ENCODE data around the gene ANAPC2.

The ANAPC2 gene

DNA sequence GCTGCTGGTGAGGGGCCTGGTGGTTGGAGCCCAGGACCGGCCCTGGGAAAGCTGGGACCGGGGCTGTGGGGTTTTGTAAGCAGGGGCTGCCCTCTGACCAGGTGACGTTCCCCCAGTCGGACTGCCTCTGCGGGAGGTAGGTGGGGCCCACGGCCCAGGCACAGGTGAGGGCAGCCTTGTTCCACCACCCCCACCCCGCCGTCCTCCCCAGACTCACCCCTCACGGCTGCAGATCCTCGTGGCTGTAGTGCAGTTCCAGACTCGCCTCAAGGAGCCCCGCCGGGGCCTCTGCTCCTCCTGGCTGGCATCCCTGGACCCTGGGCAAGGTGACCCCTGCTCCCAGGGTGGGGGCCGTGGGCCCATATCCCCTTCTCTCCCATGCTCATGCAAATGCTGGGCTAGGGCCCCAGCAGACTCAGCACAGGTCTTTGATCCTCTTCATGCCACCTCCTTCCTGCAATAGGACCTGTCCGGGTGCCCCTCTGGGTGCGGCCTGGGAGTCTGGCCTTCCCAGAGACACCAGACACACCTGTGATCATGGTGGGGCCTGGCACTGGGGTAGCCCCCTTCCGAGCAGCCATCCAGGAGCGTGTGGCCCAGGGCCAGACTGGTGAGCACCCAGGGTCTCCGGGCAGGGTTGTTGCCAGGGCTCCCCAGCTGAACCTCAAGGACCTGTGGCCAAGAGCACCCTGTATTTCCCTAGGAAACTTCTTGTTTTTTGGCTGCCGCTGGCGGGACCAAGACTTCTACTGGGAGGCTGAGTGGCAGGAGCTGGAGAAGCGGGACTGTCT lies 27.0 kb upstream of the ANAPC2 start:
- no peak for DNase-seq (ENCODE audit: low read depth, low spot score)

DNA sequence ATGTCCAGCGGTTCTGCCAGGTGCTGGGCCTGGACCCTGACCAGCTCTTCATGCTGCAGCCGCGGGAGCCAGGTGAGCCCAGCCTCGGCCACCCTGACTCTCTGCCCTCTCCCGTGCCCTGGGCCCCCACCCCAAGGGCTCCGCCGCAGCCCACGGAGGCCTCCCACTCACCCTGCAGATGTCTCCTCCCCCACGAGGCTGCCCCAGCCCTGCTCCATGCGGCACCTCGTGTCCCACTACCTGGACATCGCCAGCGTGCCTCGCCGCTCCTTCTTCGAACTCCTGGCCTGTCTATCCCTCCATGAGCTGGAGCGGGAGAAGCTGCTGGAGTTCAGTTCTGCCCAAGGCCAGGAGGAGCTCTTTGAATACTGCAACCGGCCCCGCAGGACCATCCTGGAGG lies 26.3 kb upstream of the ANAPC2 start:
- DNase-seq (ENCODE audit: low read depth, low spot score): no peak

DNA sequence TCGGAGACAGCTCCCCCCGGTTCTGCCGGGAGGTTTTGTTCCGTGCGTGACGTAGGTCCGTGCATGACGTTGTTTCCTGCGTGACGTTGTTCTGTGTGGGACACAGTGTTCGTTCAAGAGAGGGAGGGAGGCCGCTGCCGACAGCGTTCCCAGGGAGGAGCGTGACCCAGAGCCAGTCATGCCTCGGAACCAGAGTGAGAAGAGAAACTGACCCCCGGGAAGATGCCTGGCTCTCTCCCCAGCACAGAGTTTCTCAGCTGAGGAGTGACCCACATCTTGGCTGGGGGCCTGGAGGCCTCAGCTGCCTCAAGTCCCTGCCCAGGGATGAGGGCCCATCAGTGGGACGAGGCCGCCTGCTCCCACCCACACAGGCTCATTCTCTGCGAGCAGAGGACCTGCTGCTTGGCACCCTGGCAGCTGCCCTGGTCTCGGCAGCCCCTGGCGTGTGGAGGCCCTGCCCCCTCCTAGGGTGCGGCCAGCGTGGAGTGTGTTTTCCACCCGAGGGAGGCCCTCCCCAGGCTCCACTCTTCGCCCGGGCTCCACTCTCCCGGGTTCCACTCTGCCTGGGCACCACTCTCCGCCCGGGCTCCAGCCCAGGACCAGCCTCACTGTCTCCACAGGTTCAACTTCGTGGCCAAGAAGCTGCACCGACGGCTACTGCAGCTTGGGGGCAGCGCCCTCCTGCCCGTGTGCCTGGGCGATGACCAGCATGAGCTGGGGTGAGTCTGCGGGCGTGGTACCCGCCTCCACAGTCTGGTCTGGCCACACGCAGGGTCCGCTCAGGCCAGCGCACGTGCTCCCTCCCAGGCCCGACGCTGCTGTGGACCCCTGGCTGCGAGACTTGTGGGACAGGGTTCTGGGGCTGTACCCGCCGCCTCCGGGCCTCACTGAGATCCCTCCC lies 25.1 kb upstream of the ANAPC2 start:
- DNase-seq (ENCODE audit: low read depth, low spot score): no peak

DNA sequence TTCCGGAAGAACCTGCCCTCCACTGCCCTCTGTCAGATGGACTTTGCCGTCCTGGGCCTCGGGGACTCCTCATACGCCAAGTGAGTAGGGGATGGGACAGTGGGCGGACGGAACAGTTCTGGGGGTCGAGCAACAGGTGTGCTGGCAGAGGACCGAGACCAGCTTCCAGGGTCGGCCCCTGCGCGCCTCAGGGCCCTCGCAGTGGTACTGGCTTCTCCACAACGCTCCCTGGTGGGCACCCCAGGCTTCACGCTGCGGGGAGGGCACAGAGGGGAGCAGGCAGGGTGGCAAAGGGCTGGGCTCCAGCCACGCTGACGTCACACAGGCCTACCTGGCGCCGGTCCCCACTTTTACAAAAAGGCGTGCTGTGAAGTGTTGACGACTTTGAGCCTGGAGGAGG lies 24.2 kb upstream of the ANAPC2 start:
- DNase-seq (ENCODE audit: low read depth, low spot score): no peak

DNA sequence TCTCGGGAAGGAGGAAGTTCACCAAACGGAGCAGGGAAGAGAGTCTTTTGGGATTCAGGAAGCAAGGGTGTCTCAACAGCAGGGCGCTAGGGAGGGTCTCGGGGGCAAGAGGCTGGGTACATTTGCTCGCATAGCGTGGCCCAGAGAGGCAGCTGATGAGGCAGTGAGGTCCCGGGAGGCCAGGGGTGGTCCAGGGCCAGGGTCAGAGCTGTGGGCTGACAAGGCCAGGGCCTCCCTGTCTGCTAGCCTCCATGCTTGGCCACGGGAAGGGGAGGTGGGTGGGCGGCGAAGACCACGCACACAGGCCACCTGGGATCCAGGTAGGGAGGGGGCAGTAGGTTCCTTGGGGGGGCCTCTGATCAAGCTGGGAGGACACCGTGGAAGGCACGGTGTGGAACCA lies 23.2 kb upstream of the ANAPC2 start:
- DNase-seq (ENCODE audit: low read depth, low spot score): no peak

DNA sequence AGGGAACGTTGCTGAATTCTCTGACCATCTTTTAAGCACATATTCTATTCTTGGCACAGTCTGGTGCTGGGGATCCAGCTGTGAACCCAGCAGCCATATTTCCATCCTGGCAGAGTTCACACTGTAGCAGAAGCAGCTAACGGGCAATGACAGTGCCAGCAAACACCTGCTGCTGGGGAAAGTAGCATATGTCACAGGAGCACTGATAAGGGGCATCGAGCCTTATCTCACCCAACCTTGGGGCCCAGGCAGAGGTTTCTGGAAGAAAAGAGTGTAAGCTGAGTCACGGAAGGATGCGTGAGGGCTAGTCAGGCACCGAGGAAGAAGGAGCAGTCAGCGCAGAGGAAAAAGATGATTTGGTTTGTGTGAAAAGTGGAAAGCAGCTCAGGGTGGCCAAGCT lies 18.2 kb upstream of the ANAPC2 start:
- no peak for DNase-seq (ENCODE audit: low read depth, low spot score)

DNA sequence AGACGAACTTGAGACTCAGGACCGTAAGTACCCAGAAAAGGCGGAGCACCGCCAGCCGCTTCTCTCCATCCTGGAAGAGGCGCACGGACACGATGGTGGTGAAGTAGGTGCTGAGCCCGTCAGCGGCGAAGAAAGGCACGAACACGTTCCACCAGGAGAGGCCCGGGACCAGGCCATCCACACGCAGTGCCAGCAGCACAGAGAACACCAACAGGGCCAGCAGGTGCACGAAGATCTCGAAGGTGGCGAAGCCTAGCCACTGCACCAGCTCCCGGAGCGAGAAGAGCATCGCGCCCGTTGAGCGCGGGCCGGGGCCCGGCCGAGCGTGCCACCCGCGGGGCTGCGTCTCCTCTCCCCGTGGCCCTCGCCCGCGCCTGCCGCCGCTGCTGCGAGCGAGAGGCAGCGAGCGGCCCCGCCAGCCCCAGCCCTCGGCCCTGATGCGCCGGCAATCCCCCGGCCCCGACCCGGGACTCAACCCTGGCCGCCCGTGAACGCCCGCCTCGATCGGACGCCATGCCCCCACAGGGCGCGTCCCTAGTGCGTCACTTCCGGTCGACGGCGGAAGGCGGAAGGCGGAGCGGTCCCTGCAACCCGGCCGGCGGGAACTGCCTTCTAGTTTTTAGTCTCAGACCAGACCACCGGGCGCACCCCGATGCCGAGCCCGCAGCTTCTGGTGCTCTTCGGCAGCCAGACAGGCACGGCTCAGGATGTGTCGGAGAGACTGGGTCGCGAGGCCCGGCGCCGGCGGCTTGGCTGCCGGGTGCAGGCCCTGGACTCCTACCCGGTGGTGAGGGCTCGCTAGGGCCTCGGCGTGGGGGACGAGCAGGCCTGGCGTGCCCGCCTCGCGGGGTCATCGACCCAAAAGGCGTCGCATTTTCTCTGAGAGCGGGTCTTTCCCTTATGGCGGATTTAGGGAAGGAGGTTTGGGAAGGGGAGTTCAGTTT lies 17.0 kb upstream of the ANAPC2 start, which contains the start of the genes NDOR1 and TMEM203:
Gene NDOR1, plus strand, starts transcription at position 575 of the 944 bp plus-strand sequence. Its CDS starts 78 bp downstream, at position 653.
Gene TMEM203, minus strand, starts transcription at position 523 of the 944 bp plus-strand sequence. Its CDS starts 234 bp downstream, at position 289.
- no peak for DNase-seq (ENCODE audit: low read depth, low spot score)

DNA sequence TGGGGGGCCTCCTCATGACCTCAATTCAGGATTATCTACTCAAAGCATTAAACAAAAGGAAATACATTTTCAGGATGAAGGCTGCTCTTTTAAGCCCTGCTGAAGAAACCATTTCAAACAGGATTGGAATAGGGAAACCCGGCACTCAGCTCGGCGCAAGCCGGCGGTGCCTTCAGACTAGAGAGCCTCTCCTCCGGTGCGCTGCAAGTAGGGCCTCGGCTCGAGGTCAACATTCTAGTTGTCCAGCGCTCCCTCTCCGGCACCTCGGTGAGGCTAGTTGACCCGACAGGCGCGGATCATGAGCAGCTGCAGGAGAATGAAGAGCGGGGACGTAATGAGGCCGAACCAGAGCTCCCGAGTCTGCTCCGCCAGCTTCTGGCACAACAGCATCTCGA lies 16.4 kb upstream of the ANAPC2 start:
- no peak for DNase-seq (ENCODE audit: low read depth, low spot score)

DNA sequence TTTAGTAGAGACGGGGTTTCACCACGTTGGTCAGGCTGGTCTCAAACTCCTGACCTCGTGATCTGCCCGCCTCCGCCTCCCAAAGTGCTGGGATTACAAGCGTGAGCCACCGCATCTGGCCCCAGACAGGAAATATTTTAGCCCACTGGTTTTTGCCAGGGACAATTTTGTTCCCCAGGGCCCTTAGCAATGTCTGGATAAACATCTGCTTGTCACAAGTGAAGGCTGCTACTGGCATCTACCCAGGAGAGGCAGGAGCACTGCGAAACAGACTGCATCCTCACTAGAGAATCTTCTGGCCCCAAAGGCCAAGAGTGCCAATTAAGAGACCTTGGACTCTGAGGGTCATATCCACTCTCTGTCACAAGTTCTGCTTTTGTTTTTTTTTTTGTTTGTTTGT lies 14.6 kb upstream of the ANAPC2 start:
- no peak for DNase-seq (ENCODE audit: low read depth, low spot score)

DNA sequence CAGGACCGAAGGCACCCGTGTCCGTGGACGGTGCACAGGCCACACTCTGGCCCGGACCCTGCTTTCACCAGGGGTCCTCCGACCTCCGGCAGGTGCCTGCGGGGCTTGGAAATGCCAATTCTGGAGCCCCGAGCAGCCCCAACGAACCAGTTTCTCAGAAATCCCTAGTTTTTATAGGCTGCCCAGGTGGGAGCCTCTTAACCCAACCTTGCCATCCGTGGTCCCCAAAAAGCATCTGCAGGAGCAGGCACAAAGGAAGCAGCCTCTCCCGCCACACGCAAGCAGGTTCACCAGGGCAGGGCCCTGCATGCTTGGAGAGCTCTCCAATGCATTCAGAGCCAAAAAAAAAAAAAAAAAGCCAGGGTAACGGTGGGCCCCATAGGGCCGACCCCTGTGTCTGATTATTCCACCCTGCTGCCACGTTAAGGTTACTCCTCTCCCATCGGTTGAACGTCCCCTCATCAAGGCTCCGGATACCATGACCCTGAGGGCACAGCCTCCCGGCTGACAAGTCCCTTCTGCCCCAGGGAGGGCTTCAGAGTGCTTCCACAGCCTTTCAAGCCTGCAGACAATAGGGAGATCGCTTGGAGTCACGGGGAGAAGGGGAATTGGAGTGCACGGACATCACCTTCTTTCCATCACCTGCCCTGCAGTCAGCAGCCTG lies 13.0 kb upstream of the ANAPC2 start:
- DNase-seq (ENCODE audit: low read depth, low spot score): no peak

DNA sequence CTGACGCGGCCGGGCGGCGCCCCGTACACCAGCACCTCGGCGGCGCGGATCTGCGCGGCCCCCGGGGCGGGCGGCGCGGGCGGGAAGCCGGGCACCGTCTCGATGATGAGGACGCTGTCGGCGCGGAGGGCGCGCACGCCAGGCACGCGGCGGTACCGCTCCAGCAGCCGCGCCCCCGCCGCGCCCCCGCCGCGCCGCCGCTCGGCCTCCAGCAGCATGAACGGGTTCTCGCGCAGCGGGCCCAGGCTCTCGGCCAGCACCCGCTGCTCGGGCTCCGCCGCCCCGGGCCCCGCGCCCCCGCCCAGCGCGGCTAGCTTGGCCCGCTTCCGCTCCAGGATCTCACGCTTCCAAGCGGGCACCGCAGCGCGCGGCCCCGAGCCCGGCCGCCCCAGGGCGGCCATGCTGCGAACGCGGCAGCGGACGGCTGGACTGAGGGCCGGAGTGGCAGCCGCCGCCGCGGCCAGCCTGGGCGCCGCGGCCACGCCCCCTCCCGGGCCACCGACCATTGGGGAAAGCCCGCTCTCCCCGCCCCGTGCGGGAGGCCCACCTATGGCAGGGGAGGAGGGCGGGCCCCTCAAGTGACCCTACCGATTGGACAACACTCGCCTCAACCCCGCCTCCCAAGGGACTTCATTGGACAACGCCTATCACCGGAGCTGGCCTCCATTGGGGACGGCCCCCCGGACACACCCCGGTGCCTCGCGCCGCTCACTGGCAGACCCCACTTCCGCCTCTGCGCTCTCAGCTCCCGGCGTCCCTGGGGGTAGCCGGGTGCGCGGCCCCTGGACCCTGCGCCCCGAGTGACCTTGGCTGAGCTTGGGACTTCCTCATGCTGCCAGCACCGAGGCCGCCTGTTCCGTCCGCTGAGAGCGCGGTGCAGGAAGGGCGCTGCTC lies 12.2 kb upstream of the ANAPC2 start, which contains the start of gene TPRN:
Gene TPRN, minus strand, starts transcription at position 431 of the 894 bp plus-strand sequence. Its CDS starts 30 bp downstream, at position 401.
- DNase-seq (ENCODE audit: low read depth, low spot score): peak; percentile 95

DNA sequence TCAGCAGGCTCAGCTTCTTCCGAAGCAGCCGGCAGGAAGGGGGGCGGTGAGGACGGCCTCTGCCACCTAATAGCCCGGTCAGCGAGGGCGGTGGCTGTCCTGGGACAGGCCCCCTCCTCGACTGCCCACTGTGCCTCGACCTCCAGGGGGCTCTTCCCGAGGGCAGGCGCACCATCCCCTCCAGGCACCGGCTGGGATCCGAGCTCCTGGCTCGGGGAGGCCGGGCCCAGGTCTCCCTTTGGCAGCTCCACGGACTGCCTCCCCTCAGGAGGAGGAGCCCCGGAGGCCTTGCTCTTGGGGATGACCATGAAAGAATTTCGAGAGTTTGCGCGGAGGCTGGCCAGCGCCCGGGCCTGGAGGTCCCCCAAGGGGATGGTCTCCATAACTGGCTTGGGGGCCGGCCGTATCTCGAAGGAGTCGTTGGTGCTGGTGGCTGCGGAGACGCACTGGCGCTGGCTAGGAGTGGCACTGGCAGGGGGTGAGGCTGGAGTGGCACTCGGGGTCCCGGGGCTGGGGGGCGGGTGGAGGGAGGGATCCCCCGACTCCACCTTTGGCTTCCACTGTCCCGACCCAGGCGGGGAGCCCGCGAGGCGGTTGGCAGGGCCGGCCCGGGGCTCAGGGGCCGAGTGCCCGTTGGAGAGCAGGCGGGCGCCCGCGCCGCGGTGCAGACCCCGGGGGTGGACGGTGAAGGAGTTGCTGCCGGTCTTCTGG lies 11.2 kb upstream of the ANAPC2 start:
- DNase-seq (ENCODE audit: low read depth, low spot score): no peak

DNA sequence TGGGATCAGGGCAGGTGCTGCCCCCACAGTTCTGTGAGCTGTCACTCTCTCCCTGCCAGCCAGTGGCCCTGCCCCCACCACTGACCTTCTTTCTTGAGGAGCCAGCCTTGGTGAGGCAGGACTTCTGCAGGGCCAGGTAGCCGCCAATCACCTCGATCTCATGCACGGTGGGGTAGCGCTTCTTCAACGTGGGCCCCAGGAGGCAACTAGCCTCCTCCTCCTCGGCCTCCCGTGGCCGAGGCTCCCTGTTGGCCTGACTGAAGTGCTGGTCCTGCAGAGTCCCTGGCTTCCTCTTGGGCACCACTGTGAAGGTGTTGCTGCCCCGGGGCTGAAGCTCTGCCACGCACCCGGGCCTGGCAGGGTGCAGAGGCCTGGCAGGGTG lies 10.5 kb upstream of the ANAPC2 start:
- DNase-seq (ENCODE audit: low read depth, low spot score): no peak

DNA sequence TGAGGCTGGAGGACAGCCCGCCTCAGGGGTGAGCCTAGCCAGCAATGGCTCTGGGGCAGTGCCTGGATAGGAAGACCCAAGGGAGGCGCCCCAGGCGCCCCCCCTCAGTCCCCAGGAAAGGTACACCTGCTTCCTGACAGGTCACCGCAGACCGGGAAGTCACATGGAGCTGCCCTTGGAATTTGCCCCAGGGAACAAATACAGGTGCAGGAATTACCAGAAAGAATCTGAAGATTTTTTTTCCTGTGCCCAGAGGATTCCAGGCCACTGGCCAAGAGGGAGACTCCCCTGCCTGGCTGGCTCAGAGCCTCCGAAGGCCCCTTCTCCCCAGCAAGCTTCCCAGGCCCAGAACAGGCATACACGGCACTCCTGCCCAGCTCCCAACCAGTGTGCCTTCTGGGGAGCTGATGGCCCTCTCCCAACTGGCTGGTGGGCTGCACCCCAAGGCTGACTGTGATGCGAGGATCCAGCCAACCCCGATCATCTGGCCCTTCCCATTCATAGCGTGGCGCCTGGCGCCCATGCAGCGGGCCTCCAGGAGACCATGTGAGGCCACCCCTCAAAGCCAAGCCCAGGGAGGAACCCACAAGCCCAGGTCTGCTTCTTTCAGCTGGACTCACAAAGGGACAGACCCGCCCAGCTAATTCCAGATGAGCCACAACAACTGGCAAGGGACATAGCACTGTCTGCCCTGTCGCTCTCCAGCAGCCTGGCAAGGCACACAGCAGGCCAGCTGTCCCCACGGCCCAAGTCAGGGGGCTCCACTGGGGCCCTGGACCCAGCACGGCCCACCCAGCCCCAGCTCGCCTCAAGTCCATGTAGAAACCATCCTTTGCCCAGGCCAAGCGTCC lies 9.9 kb upstream of the ANAPC2 start:
- no peak for DNase-seq (ENCODE audit: low read depth, low spot score)

DNA sequence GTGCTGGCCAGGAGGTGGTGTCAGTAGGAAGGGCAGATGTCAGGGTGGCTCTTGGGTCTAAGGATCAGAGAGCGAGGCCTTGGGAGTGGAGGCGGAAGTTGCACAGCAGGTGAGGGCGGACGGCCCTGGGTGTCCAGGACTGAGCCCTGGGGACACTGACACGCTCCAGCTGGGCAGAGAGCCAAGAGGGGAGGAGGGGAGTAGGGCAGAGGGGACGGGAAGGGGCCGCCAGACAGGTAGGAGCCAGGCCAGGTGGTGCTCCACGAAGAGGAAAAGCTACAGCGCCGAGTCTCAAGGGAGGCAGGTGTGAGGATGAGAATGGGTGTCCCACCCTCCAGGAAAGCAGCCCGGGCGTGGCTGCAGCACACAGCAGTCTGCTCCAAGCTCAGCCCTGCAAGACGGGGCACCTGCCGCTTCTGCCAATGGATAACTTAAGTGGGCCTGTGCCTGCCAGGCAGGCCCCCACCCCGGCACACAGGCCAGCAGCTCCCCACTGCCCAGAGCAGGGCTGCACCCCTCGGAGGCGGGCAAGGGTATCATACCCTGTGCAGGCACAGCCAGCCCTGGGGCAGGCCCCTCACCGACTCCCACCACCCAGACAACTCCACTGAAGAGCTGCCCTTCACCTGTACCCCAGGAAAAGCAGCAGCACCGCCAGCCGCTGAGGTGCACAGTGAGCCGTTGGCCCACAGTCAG lies 7.3 kb upstream of the ANAPC2 start:
- DNase-seq (ENCODE audit: low read depth, low spot score): no peak

DNA sequence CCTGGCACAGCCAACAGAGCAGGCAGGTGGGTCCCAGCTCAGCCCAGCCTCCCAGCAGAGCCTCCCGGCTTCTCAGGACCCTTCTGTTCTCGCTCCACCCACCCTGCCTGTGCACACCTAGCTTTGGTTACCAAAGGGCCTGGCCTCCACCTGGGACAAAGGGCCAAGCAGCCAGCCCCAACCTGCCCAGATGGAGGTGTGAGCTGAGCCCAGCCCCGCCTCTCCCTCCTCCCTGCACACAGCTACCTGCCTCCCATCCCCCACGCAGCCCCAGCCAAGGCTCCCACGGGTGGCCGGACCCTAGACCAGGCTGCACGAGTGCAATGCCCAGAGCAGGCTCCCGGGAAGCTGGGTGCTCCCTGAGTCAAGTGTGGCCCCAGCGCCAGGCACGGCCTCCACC lies 6.5 kb upstream of the ANAPC2 start:
- no peak for DNase-seq (ENCODE audit: low read depth, low spot score)

DNA sequence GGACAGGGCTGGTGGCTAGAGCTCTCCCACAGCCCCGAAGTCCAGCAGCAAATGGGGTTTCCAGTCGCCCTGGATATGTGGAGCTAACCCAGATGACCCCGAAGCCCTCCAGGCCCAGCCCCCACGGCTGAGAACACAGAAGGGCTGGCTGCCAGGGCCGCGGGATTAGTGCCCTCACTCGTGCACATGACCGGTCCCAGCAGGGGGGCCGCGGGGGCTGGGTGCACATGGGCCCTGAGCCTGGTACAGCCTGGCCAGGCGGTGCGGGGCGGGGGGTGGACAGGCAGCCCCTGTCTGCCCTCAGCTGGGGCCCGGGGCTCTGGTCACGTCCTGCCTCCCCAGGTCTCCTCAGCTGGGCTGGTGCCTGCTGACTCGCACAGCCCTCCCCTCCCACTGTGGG lies 6.0 kb upstream of the ANAPC2 start:
- no peak for DNase-seq (ENCODE audit: low read depth, low spot score)

DNA sequence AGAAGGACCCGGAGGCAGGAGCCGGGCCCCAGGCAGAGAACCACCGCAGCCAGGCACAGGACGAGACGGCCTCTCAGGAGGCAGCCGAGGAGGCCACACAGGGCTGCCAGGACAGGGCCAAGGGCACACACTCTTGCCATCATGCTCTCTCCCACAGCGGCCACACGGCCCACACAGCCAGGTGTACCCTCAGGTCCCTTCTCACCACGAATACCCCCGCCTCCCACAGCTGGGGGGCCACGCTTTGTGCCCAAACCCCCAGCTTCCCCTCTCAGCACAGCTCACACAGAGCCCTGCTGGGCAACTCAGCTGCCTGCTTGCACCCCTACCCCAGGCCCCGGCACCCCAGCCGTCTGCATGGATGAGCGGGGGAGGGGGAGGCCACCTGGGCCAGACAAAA lies 5.4 kb upstream of the ANAPC2 start:
- DNase-seq (ENCODE audit: low read depth, low spot score): no peak
